T-helper 1 cell treated with Interleukin-12 subunit alpha and Interleukin-12 subunit beta and Interleukin-4 antibody, amounts not matched to agents 30 μg/mL and 1 μg/mL, for 36 hours (primary cell): ENCODE data around the gene THAP5.
A peak's percentile ranks its signal among the peaks of the same experiment; 100 is the strongest.
"Not testable (repeated sequence)": the region's sequence is repeated elsewhere in the genome, so short reads cannot be mapped to it uniquely, and the experiment has no call there.

Experiments used
- H3K27ac Mint-ChIP-seq: one replicate; pipeline ENCODE4 v1.8.0; 2021; ENCODE audit warnings: mild to moderate bottlenecking, mixed read lengths
- H3K27me3 Mint-ChIP-seq: one replicate; pipeline ENCODE4 v1.8.0; 2021; ENCODE audit warnings: low read depth, mixed read lengths
- H3K36me3 Mint-ChIP-seq: one replicate; pipeline ENCODE4 v1.8.0; 2021; ENCODE audit warnings: low read depth, mixed read lengths
- H3K4me1 Mint-ChIP-seq: one replicate; pipeline ENCODE4 v1.8.0; 2021; ENCODE audit warnings: low read depth, mixed read lengths
- H3K4me3 Mint-ChIP-seq: one replicate; pipeline ENCODE4 v1.8.0; 2021; ENCODE audit warnings: mild to moderate bottlenecking, moderate library complexity, mixed read lengths
- H3K9me3 Mint-ChIP-seq: one replicate; pipeline ENCODE4 v1.8.0; 2021; ENCODE audit warnings: mixed read lengths

Gene THAP5

GRCh38 chr7:108568801-108569380, 615 bp downstream of the THAP5 start:
- Mint-ChIP-seq H3K9me3 (peaks cover 4% of the 10 kb centered on the region), H3K4me1 (peaks cover 34% of the 10 kb centered on the region), H3K4me3 (peak overlapping the region; percentile 93), H3K27me3 (no peaks in the 10 kb centered on the region), H3K27ac (peak overlapping the region; percentile 96), H3K36me3 (peaks cover 40% of the 10 kb centered on the region)

- no peaks in the 10 kb centered on the region for H3K27me3 Mint-ChIP-seq
- peaks cover 4% of the 10 kb centered on the region for H3K9me3 Mint-ChIP-seq
- no peak overlapping the region for H3K27ac Mint-ChIP-seq
- no peak overlapping the region for H3K4me3 Mint-ChIP-seq
- H3K4me1 Mint-ChIP-seq: peaks cover 18% of the 10 kb centered on the region
- H3K36me3 Mint-ChIP-seq: peaks cover 34% of the 10 kb centered on the region
These were observed 3.5 kb downstream of the THAP5 start for GRCh38 chr7:108565987-108566386.

GRCh38 chr7:108561047-108561619, 8.4 kb downstream of the THAP5 start:
- Mint-ChIP-seq H3K27ac (no peak overlapping the region), H3K36me3 (peaks cover 46% of the 10 kb centered on the region), H3K4me3 (no peak overlapping the region), H3K9me3 (peaks cover 24% of the 10 kb centered on the region), H3K27me3 (no peaks in the 10 kb centered on the region), H3K4me1 (peaks cover 6% of the 10 kb centered on the region)

GRCh38 chr7:108559253-108559652, 10.3 kb downstream of the THAP5 start:
- Mint-ChIP-seq H3K4me3 (no peak overlapping the region), H3K27ac (no peak overlapping the region), H3K27me3 (no peaks in the 10 kb centered on the region), H3K4me1 (no peaks in the 10 kb centered on the region), H3K36me3 (peaks cover 37% of the 10 kb centered on the region), H3K9me3 (peaks cover 24% of the 10 kb centered on the region)

- peaks cover 24% of the 10 kb centered on the region for H3K9me3 Mint-ChIP-seq
- H3K4me1 Mint-ChIP-seq: no peaks in the 10 kb centered on the region
- H3K27ac Mint-ChIP-seq: no peak overlapping the region
- H3K27me3 Mint-ChIP-seq: no peaks in the 10 kb centered on the region
- peaks cover 34% of the 10 kb centered on the region for H3K36me3 Mint-ChIP-seq
- no peak overlapping the region for H3K4me3 Mint-ChIP-seq
These were observed 11.9 kb downstream of the THAP5 start for GRCh38 chr7:108557617-108558016.

GRCh38 chr7:108557191-108557590, 12.3 kb downstream of the THAP5 start:
- Mint-ChIP-seq H3K36me3 (peaks cover 31% of the 10 kb centered on the region), H3K4me1 (peaks cover 2% of the 10 kb centered on the region), H3K9me3 (peaks cover 24% of the 10 kb centered on the region), H3K27ac (no peak overlapping the region), H3K4me3 (no peak overlapping the region), H3K27me3 (no peaks in the 10 kb centered on the region)

- H3K9me3 Mint-ChIP-seq: peaks cover 24% of the 10 kb centered on the region
- H3K27ac Mint-ChIP-seq, H3K27me3 Mint-ChIP-seq, H3K4me3 Mint-ChIP-seq, H3K4me1 Mint-ChIP-seq: not testable (repeated sequence)
- peaks cover 31% of the 10 kb centered on the region for H3K36me3 Mint-ChIP-seq
These were observed 12.8 kb downstream of the THAP5 start for GRCh38 chr7:108556665-108557064.

GRCh38 chr7:108548141-108548896, 21.2 kb downstream of the THAP5 start:
- H3K4me3 Mint-ChIP-seq, H3K9me3 Mint-ChIP-seq, H3K4me1 Mint-ChIP-seq, H3K27me3 Mint-ChIP-seq, H3K27ac Mint-ChIP-seq, H3K36me3 Mint-ChIP-seq: not testable (repeated sequence)

- no peak overlapping the region for H3K27ac Mint-ChIP-seq
These were observed 28.0 kb downstream of the THAP5 start for GRCh38 chr7:108541478-108541877.

GRCh38 chr7:108538685-108539084, 30.8 kb downstream of the THAP5 start:
- not testable (repeated sequence) for H3K9me3 Mint-ChIP-seq, H3K4me1 Mint-ChIP-seq, H3K4me3 Mint-ChIP-seq, H3K27ac Mint-ChIP-seq, H3K27me3 Mint-ChIP-seq, H3K36me3 Mint-ChIP-seq

More at GRCh38 chr7:108541478-108541877, 28.0 kb downstream of the THAP5 start:
- H3K27me3 Mint-ChIP-seq: no peaks in the 10 kb centered on the region
- H3K36me3 Mint-ChIP-seq: no peaks in the 10 kb centered on the region
- H3K4me1 Mint-ChIP-seq: no peaks in the 10 kb centered on the region
- H3K9me3 Mint-ChIP-seq: no peaks in the 10 kb centered on the region
- no peak overlapping the region for H3K4me3 Mint-ChIP-seq

- H3K4me1 Mint-ChIP-seq, H3K4me3 Mint-ChIP-seq, H3K36me3 Mint-ChIP-seq, H3K27me3 Mint-ChIP-seq, H3K27ac Mint-ChIP-seq, H3K9me3 Mint-ChIP-seq: not testable (repeated sequence)
These were observed 31.3 kb downstream of the THAP5 start for GRCh38 chr7:108538236-108538635.

GRCh38 chr7:108537229-108537628, 32.3 kb downstream of the THAP5 start:
- Mint-ChIP-seq H3K36me3 (no peaks in the 10 kb centered on the region), H3K9me3 (no peaks in the 10 kb centered on the region), H3K4me3 (no peak overlapping the region), H3K4me1 (no peaks in the 10 kb centered on the region), H3K27me3 (peaks cover 13% of the 10 kb centered on the region), H3K27ac (no peak overlapping the region)

GRCh38 chr7:108535744-108536143, 33.8 kb downstream of the THAP5 start:
- no peaks in the 10 kb centered on the region for H3K4me1 Mint-ChIP-seq
- no peaks in the 10 kb centered on the region for H3K9me3 Mint-ChIP-seq
- H3K4me3 Mint-ChIP-seq: no peak overlapping the region
- H3K27me3 Mint-ChIP-seq: peaks cover 13% of the 10 kb centered on the region
- H3K36me3 Mint-ChIP-seq: no peaks in the 10 kb centered on the region
- H3K27ac Mint-ChIP-seq: no peak overlapping the region

GRCh38 chr7:108535257-108535656, 34.2 kb downstream of the THAP5 start:
- Mint-ChIP-seq H3K27ac (no peak overlapping the region), H3K9me3 (no peaks in the 10 kb centered on the region), H3K4me1 (no peaks in the 10 kb centered on the region), H3K27me3 (peaks cover 16% of the 10 kb centered on the region), H3K36me3 (no peaks in the 10 kb centered on the region), H3K4me3 (no peak overlapping the region)

GRCh38 chr7:108533712-108534111, 35.8 kb downstream of the THAP5 start:
- H3K4me3 Mint-ChIP-seq: no peak overlapping the region
- no peak overlapping the region for H3K27ac Mint-ChIP-seq
- no peaks in the 10 kb centered on the region for H3K4me1 Mint-ChIP-seq
- H3K27me3 Mint-ChIP-seq: peaks cover 18% of the 10 kb centered on the region
- H3K9me3 Mint-ChIP-seq: no peaks in the 10 kb centered on the region
- H3K36me3 Mint-ChIP-seq: no peaks in the 10 kb centered on the region
